ACHN (cell line): ENCODE measurements around the gene TMBIM1.
A peak's percentile ranks its signal among the peaks of the same experiment; 100 is the strongest.
"Not testable (repeated sequence)": the region's sequence is repeated elsewhere in the genome, so short reads cannot be mapped to it uniquely, and the experiment has no call there.

Experiments used
- DNase-seq: peaks from one replicate; pipeline ENCODE4 v3.0.0-alpha.2; 2015
- in situ Hi-C: cut with HindIII; loops from 2 replicates; pipeline ENCODE4 v1.10.0; 2017; ENCODE audit warnings: low sequenced_read_pairs, low pct_ligation_motif_present, low pct_unique_long_range_greater_than_20kb

TMBIM1 gene

DNA sequence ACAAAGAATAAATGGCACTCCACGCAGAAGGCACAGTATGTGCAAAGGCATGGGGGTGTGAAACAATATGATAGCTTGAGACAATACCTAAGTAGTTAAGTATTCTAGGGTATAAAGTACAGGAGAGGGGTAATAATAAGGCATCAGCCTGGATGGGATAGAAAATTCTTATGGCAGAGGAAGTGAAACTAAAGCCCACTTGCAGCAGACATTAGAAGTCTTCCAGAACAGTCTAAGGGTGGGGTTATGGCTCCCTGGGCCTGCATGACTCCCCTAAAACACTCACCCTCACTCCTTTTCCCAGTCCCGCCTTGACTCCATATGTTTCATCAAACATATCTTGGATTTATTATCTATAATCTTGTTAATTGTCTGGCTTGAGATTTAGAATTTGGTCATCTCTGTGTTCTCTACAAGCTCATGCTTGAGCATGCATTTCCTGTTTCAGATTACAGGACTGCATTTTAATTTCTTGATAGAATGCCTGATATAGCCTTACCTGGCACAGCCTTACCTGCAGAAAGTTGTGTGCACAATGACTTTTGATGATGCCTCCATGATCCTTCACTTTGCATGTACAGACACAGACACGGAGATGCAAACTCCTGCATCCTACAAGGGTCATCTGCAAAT, 28.5 kb upstream of the TMBIM1 start:
- no peak for DNase-seq
- in situ Hi-C loops, result no loop called here

DNA sequence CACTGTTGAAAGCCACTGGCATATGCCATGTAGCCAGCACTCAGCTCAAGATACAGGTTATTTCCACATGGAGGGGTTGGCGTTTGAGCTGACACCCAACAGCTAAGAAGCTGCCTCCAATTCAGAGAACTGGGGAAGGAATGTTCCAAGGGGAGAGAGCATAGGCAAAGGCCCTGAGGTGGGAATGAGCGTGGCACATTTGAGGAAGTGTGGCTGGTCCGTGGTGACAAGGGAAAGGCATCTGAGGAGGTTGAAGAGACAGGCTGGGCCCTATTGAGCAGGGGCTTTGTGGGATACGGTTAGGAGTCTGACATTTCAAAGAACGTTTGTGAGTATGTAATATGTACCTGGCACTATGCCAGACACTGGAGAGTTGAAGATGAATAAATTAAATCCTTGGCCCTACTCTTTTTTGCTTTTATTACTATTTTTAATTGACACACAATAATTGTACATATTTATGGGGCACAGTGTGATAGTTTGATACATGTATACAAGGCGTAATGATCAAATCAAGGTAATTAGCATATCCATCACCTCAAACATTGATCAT, 27.6 kb upstream of the TMBIM1 start:
- DNase-seq, result no peak
- in situ Hi-C loops, result no loop called here

GRCh38 chr2:218318241-218318640, 25.9 kb upstream of the TMBIM1 start:
- in situ Hi-C loops, result no loop called here
- no peak for DNase-seq

DNA sequence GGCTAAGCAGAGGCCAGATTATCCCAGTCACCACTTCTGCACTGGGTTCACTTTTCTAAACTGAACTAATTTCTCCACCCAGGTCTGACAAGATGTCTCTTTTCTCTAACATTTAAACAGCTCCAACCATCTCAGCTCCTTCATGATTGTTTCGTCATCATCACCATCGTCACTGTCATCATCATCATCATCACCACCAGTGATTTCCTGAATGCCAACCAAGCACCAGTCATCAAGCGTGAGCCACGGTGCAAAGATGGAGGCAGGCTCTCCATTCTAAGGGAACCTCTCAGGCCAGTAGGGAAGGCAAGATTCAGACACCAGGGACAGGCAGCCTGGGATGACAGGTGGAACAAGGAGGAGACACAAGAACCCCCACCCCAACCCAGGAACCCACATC, 25.5 kb upstream of the TMBIM1 start:
- in situ Hi-C loops, result no loop called here
- no peak for DNase-seq

DNA sequence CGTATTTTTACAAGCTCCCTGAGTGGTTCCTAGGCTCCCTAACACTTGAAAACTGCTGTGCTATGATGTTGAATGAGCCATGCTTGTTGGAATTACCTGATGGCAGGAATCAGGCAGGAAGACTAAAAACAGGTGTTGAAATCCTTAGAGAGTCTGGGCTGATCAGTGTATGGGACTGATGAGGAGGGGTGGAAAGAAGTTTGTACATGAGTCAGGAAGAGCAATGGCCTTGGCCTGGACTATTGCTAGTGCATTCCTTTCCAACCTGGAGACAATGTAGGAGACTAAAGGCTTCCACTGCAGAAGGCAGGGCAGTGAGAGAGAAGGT, 25.0 kb upstream of the TMBIM1 start:
- DNase-seq, result no peak
- in situ Hi-C loops, result no loop called here

GRCh38 chr2:218315397-218315796, 23.1 kb upstream of the TMBIM1 start:
- no peak for DNase-seq
- in situ Hi-C loops, result no loop called here

DNA sequence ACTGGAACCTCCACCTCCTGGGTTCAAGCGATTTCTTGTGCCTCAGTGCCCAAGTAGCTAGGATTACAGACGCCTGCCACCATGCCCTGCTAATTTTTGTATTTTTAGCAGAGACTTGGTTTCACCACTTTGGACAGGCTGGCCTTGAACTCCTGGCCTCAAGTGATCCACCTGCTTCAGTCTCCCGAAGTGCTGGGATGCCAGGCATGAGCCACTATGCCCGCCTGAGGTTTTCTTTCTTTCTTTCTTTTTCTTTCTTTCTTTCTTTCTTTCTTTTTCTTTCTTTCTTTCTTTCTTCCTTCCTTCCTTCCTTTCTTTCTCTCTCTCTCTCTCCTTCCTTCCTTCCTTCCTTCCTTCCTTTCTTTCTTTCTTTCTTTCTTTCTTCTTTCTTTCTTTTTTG, 22.5 kb upstream of the TMBIM1 start:
- DNase-seq, in situ Hi-C loops: not testable (repeated sequence)

DNA sequence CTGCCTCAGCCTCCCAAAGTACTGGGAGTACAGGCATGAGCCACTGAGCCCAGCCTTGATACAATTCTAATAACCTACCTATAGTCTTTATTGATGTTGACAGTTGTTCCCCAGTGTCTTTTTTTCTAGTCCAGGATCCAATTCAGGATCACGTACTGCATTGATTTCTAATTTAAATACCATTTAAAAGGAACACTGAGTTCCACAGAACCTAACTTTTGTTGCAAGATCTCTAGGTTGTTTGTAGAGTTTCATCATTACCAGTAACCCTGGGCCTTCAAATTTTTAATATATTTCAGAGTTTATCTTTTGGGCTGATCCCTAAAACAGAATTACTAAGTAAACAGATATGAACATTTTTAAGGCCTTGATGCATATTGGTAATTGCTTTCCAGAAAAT, 21.1 kb upstream of the TMBIM1 start:
- no peak for DNase-seq
- in situ Hi-C loops, result no loop called here

DNA sequence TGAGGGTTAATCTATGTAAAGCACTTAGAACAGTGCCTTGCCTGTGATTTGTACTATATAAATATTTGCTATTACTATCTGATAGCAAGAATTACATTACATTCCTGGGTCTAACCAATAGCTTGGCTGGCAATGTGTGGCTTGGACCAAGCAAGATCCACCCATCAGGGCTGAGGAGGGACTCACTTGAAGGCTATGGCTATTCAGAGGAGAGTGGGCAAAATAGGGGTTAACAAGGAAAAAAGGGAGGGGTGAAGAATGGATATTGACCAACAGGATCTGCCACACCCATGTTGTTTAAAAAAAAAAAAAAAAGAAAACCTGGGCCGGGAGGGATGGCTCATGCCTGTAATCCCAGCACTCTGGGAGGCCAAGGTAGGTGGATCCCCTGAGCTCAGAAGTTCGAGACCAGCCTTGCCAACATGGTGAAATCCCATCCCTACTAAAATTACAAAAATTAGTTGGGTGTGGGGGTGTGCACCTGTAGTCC, 20.0 kb upstream of the TMBIM1 start:
- in situ Hi-C loops, result no loop called here
- no peak for DNase-seq

DNA sequence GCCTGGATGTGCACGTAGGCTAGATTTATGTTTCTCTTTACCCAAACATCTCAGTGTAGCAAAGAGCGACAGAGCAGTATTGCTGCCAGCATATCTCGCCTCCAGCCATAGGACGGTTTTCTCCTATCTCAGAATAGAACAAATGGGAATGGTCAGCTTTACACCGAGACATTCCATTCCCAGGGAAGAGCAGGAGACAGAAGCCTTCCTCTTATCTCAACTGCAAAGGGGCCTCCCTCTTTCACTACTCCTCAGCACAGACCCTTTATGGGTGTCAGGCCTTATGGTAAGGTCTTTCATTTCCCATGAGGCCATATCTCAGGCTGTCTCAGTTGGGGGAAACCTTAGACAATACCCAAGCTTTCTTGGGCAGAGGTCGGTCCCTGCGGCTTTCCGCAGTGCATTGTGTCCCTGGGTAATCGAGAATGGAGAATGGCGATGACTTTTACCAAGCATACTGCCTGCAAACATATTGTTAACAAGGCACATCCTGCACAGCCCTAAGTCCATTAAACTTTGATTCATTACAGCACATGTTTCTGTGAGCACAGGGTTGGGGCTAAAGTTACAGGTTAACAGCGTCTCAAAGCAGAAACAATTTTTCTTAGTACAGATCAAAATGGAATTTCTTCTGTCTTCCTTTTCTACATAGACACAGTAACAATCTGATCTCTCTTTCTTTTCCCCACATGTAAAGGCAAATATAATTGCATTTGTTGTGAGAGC, 19.4 kb upstream of the TMBIM1 start:
- in situ Hi-C loops, DNase-seq: not testable (repeated sequence)

DNA sequence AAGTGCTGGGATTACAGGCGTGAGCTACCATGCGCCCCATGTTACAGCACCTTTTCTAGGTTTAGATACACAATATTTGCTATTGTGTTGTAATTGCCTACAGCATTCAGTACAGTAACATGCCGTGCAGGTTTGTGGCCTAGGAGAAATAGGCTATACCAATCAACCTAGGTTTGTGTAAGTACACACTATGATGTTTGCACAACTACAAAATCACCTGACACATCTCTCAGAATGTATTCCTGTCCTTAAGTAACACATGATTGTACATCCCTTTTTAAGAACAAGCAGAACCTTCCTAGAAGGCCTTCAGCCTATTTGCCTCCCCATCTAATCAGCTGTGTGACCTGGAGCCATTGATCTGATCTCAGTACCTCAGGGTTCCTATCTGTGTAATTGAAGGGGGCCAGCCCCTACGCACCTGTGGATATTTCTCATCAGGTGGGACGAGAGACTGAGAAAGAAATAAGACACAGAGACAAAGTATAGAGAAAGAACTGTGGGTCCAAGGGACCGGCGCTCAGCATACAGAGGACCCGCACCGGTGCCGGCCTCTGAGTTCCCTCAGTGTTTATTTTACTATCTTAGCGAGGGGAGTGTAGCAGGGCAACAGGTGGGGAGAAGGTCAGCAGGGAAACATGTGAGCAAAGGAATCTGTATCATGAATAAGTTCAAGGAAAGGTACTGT, 18.7 kb upstream of the TMBIM1 start:
- DNase-seq, result no peak
- in situ Hi-C loops, result no loop called here

DNA sequence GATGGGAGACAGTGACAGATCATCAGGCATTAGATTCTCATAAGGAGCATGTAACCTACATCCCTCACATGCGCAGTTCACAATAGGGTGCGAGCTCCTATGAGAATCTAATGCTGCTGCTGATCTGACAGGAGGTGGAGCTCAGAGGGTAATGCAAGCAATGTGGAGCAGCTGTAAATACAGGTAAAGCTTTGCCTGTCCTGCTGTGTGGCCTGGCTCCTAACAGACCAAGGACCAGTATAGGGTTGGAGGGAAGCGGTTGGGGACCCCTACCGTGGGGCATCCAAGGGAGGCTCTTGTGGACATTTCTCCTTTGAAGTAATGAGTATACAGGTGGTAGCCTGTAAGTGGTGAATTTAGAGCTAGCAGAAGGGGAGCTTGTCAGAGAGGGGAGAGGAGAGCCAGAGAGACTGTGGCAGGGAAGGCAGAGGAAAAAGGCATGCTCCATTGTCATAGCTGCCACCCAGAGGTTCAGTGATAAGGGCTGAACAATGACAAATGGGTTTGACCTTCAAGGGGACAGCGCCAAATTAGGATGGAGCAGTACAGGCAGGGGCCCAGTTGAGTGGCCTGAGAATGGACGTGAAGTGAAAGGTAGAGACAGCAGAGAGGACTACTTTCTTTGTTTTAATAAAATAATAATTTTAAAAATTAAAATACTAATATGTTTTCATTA, 15.2 kb upstream of the TMBIM1 start:
- in situ Hi-C loops, result no loop called here
- no peak for DNase-seq

GRCh38 chr2:218306184-218306920, 14.0 kb upstream of the TMBIM1 start:
- in situ Hi-C loops, result no loop called here
- no peak for DNase-seq

DNA sequence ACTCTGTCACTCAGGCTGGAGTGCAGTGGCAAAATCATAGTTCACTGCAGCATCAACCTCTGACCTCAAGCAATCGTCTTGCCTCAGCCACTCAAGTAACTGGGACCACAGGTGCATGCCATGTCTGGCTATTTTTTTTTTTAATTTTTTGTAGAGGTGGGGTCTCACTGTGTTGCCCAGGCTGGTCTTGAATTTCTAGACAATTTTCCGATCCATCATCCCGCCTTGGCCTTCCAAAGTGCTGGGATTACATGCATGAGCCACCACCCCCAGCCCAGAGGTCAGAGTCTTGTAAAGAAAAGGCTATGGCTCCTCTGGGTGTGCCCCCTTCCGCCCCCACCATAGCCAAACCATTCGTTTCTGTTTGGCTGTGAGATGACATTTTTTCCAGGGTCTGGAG, 13.1 kb upstream of the TMBIM1 start:
- no peak for DNase-seq
- in situ Hi-C loops, result no loop called here

- in situ Hi-C loops, result no loop called here
These were observed 9.0 kb upstream of the TMBIM1 start for GRCh38 chr2:218301176-218301819.

GRCh38 chr2:218300141-218300540, 7.8 kb upstream of the TMBIM1 start:
- in situ Hi-C loops, result no loop called here
- DNase-seq, result no peak

More at GRCh38 chr2:218301176-218301819, 9.0 kb upstream of the TMBIM1 start:
- DNase-seq, result peak; percentile 88

DNA sequence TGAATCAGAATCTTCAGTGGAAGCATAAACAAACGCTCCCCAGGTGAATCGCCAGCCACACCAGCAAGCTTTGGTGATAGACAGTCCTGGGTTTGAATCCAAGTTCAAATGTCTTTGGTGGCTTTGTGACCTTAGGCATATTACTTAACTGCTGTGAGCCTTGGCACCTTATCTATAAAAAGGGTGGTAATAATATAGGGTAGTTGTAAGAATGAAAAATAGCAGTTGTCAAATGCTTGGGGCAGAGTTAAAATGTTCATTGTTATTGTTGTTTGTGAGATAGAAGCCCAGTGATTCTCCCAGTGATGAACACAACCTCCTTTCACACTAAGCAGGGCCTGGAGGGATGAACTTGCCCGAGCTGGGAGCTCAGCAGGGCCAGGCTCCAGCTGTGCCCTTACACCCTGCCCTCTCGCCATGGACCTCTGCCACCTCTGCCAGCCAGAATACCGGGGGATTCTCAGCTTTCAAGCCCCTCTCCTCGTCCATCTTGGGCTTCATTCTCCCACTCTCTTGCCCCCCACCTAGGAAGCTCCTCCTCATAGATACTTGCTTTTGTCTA, 6.1 kb upstream of the TMBIM1 start:
- in situ Hi-C loops, result no loop called here
- DNase-seq, result no peak

GRCh38 chr2:218296847-218297246, 4.5 kb upstream of the TMBIM1 start:
- in situ Hi-C loops, result no loop called here
- DNase-seq, result no peak
